Measurements from ENCODE around the gene PCSK2. TPM values are rescaled to one million over a fixed set of nuclear protein-coding genes. Genes with fewer than 3 reads are reported as not detected.

Gene PCSK2
- total RNA-seq, 1 experiment from 2014 or later, result not detected

DNA sequence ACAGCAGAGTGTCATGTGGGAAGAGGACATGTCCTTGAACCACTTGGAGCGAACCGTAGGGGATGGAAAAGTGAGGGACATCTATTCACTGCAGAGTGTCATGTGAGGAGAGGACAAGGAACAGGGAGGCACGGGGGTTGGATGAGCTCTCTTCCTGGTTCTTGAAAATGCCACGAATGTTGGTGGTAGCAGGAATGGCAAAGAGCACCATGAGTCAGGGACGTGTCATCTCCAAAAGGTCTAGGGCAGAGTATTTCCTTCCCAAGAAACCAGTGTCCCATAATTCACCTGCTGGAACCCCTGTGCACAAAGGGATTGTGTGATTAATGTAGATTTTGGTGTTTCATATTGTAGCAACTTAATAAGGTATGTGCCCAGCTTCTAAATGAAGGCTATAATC lies 167.6 kb downstream of the PCSK2 start:
- intact Hi-C loops (cut with micrococcal nuclease; ENCODE audit: unreplicated experiment), result no loop called here

GRCh38 chr20:17395729-17396128 lies 168.9 kb downstream of the PCSK2 start:
- Mint-ChIP-seq H3K27me3 (ENCODE audit: insufficient read depth, unreplicated experiment) (peaks cover 21% of the 10 kb centered on the region), H3K27ac (ENCODE audit: unreplicated experiment) (no peak overlapping the region), H3K4me1 (ENCODE audit: low read depth, unreplicated experiment) (no peaks in the 10 kb centered on the region), H3K36me3 (ENCODE audit: insufficient read depth, unreplicated experiment) (no peaks in the 10 kb centered on the region), H3K9me3 (ENCODE audit: unreplicated experiment) (no peaks in the 10 kb centered on the region), H3K4me3 (ENCODE audit: unreplicated experiment) (no peak overlapping the region)
- POLR2A ChIA-PET, result no interaction called here
- intact Hi-C loops (cut with micrococcal nuclease; ENCODE audit: unreplicated experiment), result no loop called here
- H3K27me3 ChIP-seq (replicated peaks; ENCODE audit: control insufficient read depth, insufficient read depth, low read length), result peaks cover 3% of the 10 kb centered on the region; the same call in 1 of the 2 replicates
- no peak for DNase-seq
- no peaks in the 10 kb centered on the region for H3K4me1 ChIP-seq
- no peak overlapping the region for H3K4me3 ChIP-seq (ENCODE audit: low read depth, low read length)
- H3K9me3 ChIP-seq, result no peaks in the 10 kb centered on the region
- no peaks in the 10 kb centered on the region for H3K36me3 ChIP-seq (ENCODE audit: control insufficient read depth, insufficient read depth, low read length)
- CTCF ChIA-PET, result no interaction called here
- BruUV-seq (replicated peaks), result no TSS peak
- no peak for TF ChIP-seq CTCF (IDR thresholded peaks at IDR 0.05; ENCODE audit: insufficient read depth in 1 of 2, low read depth in 1 of 2, low read length in 1 of 2, severe bottlenecking in 1 of 2, unreplicated experiment in 1 of 2)

More for the DNA sequence above, 167.6 kb downstream of the PCSK2 start:
- Mint-ChIP-seq H3K27me3 (ENCODE audit: insufficient read depth, unreplicated experiment) (peaks cover 22% of the 10 kb centered on the region), H3K27ac (ENCODE audit: unreplicated experiment) (no peak overlapping the region), H3K4me1 (ENCODE audit: low read depth, unreplicated experiment) (no peaks in the 10 kb centered on the region), H3K4me3 (ENCODE audit: unreplicated experiment) (no peak overlapping the region), H3K9me3 (ENCODE audit: unreplicated experiment) (no peaks in the 10 kb centered on the region), H3K36me3 (ENCODE audit: insufficient read depth, unreplicated experiment) (no peaks in the 10 kb centered on the region)
- H3K27me3 ChIP-seq (replicated peaks; ENCODE audit: control insufficient read depth, insufficient read depth, low read length), result peaks cover 3% of the 10 kb centered on the region; the same call in 1 of the 2 replicates
- POLR2A ChIA-PET, result no interaction called here
- H3K4me3 ChIP-seq (ENCODE audit: low read depth, low read length), result no peak overlapping the region
- CTCF ChIA-PET, result no interaction called here
- BruUV-seq (replicated peaks), result no TSS peak
- no peaks in the 10 kb centered on the region for H3K36me3 ChIP-seq (ENCODE audit: control insufficient read depth, insufficient read depth, low read length)
- no peak for DNase-seq
- TF ChIP-seq CTCF (IDR thresholded peaks at IDR 0.05; ENCODE audit: insufficient read depth in 1 of 2, low read depth in 1 of 2, low read length in 1 of 2, severe bottlenecking in 1 of 2, unreplicated experiment in 1 of 2), result no peak
- H3K4me1 ChIP-seq, result no peaks in the 10 kb centered on the region
- no peaks in the 10 kb centered on the region for H3K9me3 ChIP-seq

- H3K4me1 Mint-ChIP-seq (ENCODE audit: low read depth, unreplicated experiment), result no peaks in the 10 kb centered on the region
- TF ChIP-seq CTCF (IDR thresholded peaks at IDR 0.05; ENCODE audit: insufficient read depth in 1 of 2, low read depth in 1 of 2, low read length in 1 of 2, severe bottlenecking in 1 of 2, unreplicated experiment in 1 of 2), result no peak
- H3K27me3 Mint-ChIP-seq (ENCODE audit: insufficient read depth, unreplicated experiment), result peaks cover 13% of the 10 kb centered on the region
- no peaks in the 10 kb centered on the region for H3K36me3 ChIP-seq (ENCODE audit: control insufficient read depth, insufficient read depth, low read length)
- H3K9me3 ChIP-seq, result no peaks in the 10 kb centered on the region
- H3K27me3 ChIP-seq (replicated peaks; ENCODE audit: control insufficient read depth, insufficient read depth, low read length), result peaks cover 7% of the 10 kb centered on the region
- POLR2A ChIA-PET, result no interaction called here
- no peak overlapping the region for H3K4me3 ChIP-seq (ENCODE audit: low read depth, low read length)
- H3K9me3 Mint-ChIP-seq (ENCODE audit: unreplicated experiment), result no peaks in the 10 kb centered on the region
- intact Hi-C loops (cut with micrococcal nuclease; ENCODE audit: unreplicated experiment), result no loop called here
- DNase-seq, result no peak
- no TSS peak for BruUV-seq (replicated peaks)
- no peak overlapping the region for H3K27ac Mint-ChIP-seq (ENCODE audit: unreplicated experiment)
- no peaks in the 10 kb centered on the region for H3K36me3 Mint-ChIP-seq (ENCODE audit: insufficient read depth, unreplicated experiment)
- no peaks in the 10 kb centered on the region for H3K4me1 ChIP-seq
- CTCF ChIA-PET, result no interaction called here
- H3K4me3 Mint-ChIP-seq (ENCODE audit: unreplicated experiment), result no peak overlapping the region
Measured at GRCh38 chr20:17399303-17399985, 172.6 kb downstream of the PCSK2 start.
